ENCODE data around the gene HPCAL1.
"Not testable (repeated sequence)": the region's sequence is repeated elsewhere in the genome, so short reads cannot be mapped to it uniquely, and the experiment has no call there.

The HPCAL1 gene

GRCh38 chr2:10441948-10442347, 139.2 kb downstream of the HPCAL1 start:
- H3K4me3 ChIP-seq = no peak overlapping the region
- H3K27ac ChIP-seq = no peak overlapping the region

GRCh38 chr2:10442469-10443126, 139.9 kb downstream of the HPCAL1 start:
- not testable (repeated sequence) for H3K27ac ChIP-seq, H3K4me3 ChIP-seq

DNA sequence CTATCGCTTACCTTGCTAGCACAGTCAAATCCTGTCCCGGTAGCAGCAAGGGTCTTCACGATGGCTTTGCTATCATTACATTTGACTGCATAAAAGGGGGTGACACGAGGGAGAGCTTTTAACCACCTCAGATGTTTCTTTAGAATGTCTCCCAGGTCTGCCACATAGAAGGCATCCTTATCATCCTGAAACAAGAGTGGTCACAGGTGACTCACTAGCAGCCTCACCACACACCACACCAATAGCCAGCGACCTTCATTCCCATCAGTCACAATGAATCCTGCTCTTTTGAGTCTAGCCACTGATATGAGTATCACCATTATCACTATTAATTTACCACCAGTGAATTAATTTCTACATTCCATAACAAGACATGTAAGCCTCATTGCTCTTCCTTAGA, 141.8 kb downstream of the HPCAL1 start:
- no peak overlapping the region for H3K4me3 ChIP-seq
- H3K27ac ChIP-seq = no peak overlapping the region

GRCh38 chr2:10446631-10447030, 143.9 kb downstream of the HPCAL1 start:
- peak overlapping the region in 1 of 21 experiments; percentile 86 for H3K27ac ChIP-seq
- H3K4me3 ChIP-seq = peak overlapping the region in 1 of 7 experiments; percentile 65

DNA sequence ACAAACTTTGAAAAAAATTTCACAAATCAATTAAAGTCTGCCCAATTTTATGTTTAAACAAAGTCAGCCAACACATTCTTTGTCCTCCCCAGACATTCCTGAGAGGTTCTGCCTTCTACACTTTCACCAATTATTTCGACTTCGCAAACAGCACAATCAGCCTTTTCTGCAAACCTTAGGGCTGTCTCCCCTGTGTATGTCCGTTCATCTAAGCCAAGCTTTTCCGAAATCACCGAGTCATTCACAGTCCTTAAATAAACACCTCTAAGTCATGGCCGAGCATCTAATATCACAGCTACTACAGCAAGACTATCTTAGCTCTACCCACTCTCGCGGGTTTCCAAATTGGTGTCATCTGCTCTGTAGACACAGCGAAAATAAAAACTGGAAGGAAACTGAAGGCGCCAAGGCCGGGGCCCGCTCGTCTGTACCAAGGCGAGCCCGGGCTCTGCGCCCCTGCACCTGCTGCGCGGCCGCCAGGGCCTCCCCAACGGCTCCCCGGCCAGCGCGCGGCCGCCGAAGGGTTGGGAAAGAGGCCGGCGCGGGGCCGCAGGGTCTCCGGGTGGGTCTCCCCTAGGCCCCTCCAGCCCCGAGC, 144.7 kb downstream of the HPCAL1 start:
- Histone ChIP-seq H3K27ac (peak overlapping the region; percentile 24 to 93 (median 81)), H3K4me3 (peak overlapping the region; percentile 31 to 65 (median 56))

DNA sequence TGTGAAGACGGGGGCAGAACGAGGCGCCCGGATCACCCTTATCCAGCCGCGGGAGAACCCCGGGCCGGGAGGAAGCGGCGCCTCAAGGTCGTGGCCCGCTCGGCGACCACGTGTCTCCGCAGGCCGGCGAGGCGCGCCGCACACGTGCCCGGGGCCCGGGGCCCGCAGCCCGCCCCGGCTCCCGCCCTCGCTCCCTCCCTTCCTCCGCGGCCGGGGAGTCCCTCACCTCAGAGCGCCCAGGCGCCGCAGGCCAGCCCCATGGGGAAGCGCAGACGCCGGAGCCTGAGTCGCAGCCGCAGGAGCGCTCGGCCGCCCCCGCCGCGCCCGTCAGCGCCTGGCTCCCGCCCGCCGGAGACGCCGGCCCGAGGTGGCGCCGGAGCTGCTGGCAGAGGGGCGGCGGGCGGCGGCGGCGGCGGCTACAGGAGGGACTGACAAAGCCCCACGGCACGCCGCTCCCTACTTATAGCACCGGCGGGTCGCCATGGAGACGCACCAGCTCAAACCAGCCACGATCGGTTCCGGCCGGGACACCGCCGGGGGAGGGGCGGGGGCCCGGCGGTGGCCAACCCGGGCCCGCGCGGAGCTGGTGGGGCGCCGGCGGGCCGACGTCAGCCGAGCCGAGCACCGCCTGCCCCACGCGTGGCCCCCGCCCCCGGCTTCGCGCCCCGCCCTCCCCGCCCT, 145.3 kb downstream of the HPCAL1 start, which contains the start of gene ODC1:
Gene ODC1 (minus strand): TSS at position 433 of the 681 bp plus-strand sequence. CDS start 3,295 bp downstream, outside the sequence.
- Histone ChIP-seq H3K4me3 (peak within 1 kb of the TSS; percentile 50 to 65 (median 56)), H3K27ac (peak within 1 kb of the TSS; percentile 66 to 94 (median 86))

DNA sequence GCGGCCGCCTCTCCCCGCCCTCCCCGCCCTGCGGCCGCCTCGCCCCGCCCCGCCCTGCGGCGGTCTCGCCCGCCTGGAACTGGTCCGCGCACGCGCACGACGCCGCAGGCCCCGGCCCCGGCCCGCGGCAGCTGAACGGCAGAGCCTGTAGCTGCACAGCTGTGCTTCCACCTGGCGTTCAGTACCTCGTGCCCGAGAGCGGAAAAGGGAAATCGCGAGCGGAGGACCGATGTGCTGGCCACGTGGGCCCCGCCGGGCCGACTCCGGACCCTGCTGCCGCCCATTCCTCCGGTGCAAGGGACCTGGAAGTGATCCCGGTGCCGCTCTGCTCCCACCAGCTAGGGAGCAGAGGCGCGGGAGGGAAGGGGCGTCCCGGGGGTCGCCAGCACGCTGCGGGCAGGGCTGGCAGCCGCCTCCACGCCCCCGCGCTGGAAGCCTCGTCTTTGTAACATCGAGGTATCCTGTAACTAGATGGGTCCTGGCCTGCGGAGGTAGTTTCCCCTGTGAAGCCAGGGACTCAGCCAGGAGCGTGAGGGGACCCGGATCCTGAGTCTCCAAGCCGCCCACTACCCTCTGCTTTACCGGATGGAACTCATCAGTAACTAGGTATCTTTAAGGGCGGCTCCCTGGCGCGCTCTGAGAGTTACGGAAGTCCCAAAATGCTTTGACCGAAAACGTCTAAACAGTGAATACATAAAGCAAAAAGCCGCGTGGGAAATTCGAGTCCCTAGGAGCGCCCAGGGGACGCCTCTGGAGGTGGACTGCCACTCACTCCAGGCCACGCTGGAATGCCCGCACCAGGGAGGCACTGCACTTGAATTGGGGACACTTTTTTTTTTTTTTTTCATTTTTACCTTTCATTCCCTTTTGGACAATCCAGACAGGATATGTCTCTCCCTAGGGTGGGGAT, 146.1 kb downstream of the HPCAL1 start:
- H3K27ac ChIP-seq = peak overlapping the region in 20 of 21 experiments; percentile 71 to 94 (median 84)
- peak overlapping the region; percentile 38 to 65 (median 56) for H3K4me3 ChIP-seq

- H3K4me3 ChIP-seq = peak overlapping the region in 6 of 7 experiments; percentile 38 to 65 (median 54)
These were observed 146.8 kb downstream of the HPCAL1 start for GRCh38 chr2:10449486-10449831.

GRCh38 chr2:10449838-10450691, 147.4 kb downstream of the HPCAL1 start:
- no peak overlapping the region for H3K4me3 ChIP-seq

More at GRCh38 chr2:10449486-10449831, 146.8 kb downstream of the HPCAL1 start:
- H3K27ac ChIP-seq = peak overlapping the region in 8 of 21 experiments; percentile 71 to 93 (median 86)

DNA sequence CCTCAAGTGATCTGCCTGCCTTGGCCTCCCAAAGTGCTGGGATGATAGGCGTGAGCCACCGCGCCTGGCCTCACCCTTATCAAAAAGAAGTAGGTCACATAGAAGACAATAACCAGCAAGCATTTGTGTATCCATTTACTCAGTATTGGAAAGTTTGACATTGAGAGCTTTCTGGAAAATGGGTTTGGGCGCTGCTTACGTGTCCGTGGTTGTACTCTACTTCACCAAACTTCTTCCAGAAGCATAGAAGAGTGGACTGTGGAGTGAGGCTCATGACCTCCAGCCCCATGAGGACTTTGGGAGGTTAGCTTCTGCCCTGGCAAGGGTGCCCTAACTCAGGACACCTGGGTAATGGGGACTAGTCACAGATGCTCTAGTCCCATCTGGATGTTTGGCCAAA, 149.1 kb downstream of the HPCAL1 start:
- Histone ChIP-seq H3K4me3 (no peak overlapping the region), H3K27ac (peak overlapping the region in 3 of 21 experiments; percentile 36 to 54 (median 53))

More at GRCh38 chr2:10449838-10450691, 147.4 kb downstream of the HPCAL1 start:
- no peak overlapping the region for H3K27ac ChIP-seq

DNA sequence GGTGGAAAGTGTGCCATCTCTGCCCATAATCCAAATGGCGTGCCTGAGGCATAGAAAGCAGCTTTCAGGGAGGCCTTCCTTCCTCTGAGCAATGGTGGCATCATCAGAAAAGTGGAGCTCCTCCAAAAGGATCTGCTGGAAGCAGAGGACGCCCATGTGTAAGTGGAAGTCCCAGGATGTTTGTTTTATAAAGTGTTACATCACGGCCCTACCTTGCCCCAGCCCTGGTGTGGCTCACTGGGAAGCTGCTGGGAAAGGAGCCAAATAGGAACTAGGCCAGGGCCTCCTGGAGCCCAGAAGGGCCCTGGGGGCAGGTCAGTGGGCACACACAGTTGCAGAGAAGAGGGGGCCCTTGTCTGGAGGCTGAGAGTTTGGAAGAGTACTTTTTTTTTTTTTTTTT, 149.6 kb downstream of the HPCAL1 start:
- Histone ChIP-seq H3K27ac (peak overlapping the region in 2 of 21 experiments; percentile 54), H3K4me3 (no peak overlapping the region)

DNA sequence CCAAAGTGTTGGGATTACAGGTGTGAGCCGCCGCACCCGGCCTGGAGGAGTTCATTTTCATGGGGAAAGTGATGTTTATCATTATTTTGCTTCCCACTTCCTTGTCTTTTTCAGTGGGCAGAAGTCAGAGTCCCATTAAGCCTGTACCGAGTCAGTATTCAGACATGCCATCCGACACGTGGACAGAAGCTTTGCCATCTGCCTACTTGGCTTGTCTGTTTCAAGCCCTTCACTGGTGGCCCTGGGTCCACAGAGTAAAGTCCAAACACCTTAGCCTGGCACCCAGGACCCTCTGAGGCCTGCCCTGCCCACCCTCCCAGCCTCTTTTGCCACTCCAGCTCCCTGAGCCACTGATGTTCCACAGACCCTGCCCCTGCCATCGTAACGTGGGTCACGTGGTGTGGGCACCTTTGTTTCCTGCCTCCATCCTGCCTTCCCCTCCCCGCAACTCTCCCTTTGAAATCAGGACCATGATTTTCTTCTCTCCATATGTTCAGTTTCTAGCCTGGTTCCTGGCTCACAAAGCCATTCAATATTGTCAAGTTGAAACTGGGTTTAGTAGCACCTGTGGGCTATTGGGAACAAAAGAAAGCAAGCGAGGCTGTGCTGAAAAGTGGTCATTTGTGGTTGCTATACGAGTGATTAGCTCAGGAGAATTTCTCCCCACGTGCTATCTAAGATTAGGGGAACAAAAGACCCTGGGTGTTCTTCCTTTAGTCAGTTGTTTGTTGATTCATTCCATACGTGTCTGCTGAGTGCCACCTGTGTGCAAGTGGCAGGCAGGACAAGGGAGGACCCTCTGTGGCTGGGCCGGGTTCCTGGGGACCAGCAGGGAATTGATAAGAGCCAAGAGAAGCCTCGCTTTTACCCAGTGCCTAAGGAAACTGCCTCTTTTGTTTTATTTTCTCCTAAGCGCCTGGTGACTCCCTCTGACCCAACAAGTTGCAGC, 150.5 kb downstream of the HPCAL1 start:
- H3K4me3 ChIP-seq = no peak overlapping the region
- peak overlapping the region in 3 of 21 experiments; percentile 20 to 54 (median 27) for H3K27ac ChIP-seq

GRCh38 chr2:10453905-10454298, 151.2 kb downstream of the HPCAL1 start:
- Histone ChIP-seq H3K4me3 (no peak overlapping the region), H3K27ac (peak overlapping the region in 7 of 21 experiments; percentile 33 to 60 (median 54))

GRCh38 chr2:10454505-10454904, 151.8 kb downstream of the HPCAL1 start:
- Histone ChIP-seq H3K27ac (peak overlapping the region in 8 of 21 experiments; percentile 33 to 60 (median 48)), H3K4me3 (no peak overlapping the region)

- not testable (repeated sequence) for H3K27ac ChIP-seq
These were observed 154.5 kb downstream of the HPCAL1 start for GRCh38 chr2:10457195-10457594.

GRCh38 chr2:10457846-10458598, 155.3 kb downstream of the HPCAL1 start:
- no peak overlapping the region for H3K27ac ChIP-seq
- no peak overlapping the region for H3K4me3 ChIP-seq

More at GRCh38 chr2:10457195-10457594, 154.5 kb downstream of the HPCAL1 start:
- not testable (repeated sequence) for H3K4me3 ChIP-seq

DNA sequence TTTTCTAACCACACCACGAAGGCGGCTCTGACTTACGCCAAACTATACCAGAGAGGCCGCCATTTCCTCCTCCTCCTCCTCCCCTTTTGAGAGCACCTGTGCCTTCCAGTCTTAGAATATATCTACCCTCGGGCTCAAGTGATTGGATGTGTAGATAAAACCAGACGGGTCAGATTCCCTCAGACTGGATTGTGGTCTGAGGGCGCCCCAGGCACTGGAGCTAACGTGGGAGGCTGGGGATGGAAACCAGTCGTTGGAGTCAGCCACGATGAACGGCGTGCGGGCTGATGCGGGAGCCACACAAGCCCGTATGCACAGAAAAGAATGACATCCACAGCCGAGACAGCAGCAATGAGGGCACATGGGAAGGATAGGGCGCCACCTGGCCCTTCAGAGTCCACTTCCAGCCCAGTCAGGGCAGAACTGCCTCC, 157.7 kb downstream of the HPCAL1 start:
- no peak overlapping the region for H3K4me3 ChIP-seq
- H3K27ac ChIP-seq = no peak overlapping the region

All from skin epidermis (tissue), 12 donors.